Effector memory CD4-positive, alpha-beta T cell (primary cell): ENCODE results near the gene SMIM1.

Experiments
- DNase-seq, 3 donors: peaks; one replicate each; pipeline ENCODE4 v3.0.0-alpha.2; 2020
- H3K27ac ChIP-seq: 2 replicates; pipeline ENCODE4 v1.7.0; 2013; ENCODE audit warnings: mild to moderate bottlenecking, low read length, moderate library complexity; ENCODE audit not compliant: insufficient read depth, poor library complexity, severe bottlenecking
- H3K27me3 ChIP-seq: replicated peaks from 2 replicates; pipeline ENCODE4 v1.7.0; 2013; ENCODE audit warnings: mild to moderate bottlenecking, low read length; ENCODE audit not compliant: insufficient read depth, control insufficient read depth, poor library complexity, severe bottlenecking
- H3K36me3 ChIP-seq: 2 replicates; pipeline ENCODE4 v1.7.0; 2013; ENCODE audit warnings: mild to moderate bottlenecking, low read length, moderate library complexity; ENCODE audit not compliant: control insufficient read depth, insufficient read depth
- H3K4me1 ChIP-seq: 2 replicates; pipeline ENCODE4 v1.7.0; 2013; ENCODE audit warnings: low read length, mild to moderate bottlenecking; ENCODE audit not compliant: control insufficient read depth, insufficient read depth, poor library complexity, severe bottlenecking
- H3K4me3 ChIP-seq: 2 replicates; pipeline ENCODE4 v1.7.0; 2013; ENCODE audit warnings: low read length, low read depth, mild to moderate bottlenecking; ENCODE audit not compliant: insufficient read depth, poor library complexity, severe bottlenecking
- H3K9me3 ChIP-seq: 2 replicates; pipeline ENCODE4 v1.7.0; 2013; ENCODE audit warnings: mild to moderate bottlenecking, low read length, moderate library complexity; ENCODE audit not compliant: control insufficient read depth

SMIM1 gene

DNA sequence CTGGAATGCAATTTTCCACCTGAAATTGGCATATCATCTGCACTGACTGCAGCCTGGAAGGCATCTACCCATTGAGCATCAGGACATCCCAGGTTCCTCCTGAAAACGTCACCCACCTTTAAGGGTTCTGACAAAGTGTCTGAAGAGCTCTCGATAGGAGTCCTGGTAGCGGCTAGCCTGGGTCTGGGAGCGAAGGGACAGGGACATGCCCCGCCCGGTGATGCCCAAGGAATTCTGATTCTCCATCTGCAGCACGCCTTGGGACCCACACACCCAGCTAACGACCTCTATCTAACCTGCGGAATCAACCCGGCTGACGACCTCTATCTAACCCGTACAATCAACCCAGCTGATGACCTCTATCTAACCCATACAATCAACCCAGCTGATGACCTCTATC is 33.6 kb upstream of the SMIM1 start:
- DNase-seq: no peak
- H3K36me3 ChIP-seq: peaks cover 40% of the 10 kb centered on the region
- H3K4me3 ChIP-seq: no peak overlapping the region

DNA sequence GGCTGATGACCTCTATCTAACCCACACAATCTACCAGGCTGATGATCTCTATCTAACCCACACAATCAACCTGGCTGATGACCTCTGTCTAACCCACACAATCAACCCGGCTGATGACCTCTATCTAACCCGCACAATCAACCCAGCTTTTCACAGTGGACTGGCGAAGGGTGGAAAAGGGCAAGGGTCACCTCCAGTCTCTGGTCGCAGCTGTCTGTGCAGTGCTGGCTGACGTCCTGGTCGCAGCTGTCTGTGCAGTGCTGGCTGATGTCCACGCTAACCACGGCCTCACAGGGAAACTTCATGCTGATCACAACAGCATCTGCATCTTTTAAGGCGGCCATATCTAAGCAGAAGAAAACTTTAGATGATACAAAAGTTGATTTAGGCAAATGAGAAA is 32.5 kb upstream of the SMIM1 start:
- Histone ChIP-seq H3K9me3 (no peaks in the 10 kb centered on the region), H3K36me3 (peaks cover 40% of the 10 kb centered on the region), H3K27me3 (no peaks in the 10 kb centered on the region), H3K4me3 (no peak overlapping the region), H3K27ac (no peak overlapping the region), H3K4me1 (no peaks in the 10 kb centered on the region)
- DNase-seq: no peak

More for the DNA sequence above, 33.6 kb upstream of the SMIM1 start:
- no peak overlapping the region for H3K27ac ChIP-seq
- H3K27me3 ChIP-seq: no peaks in the 10 kb centered on the region
- H3K9me3 ChIP-seq: no peaks in the 10 kb centered on the region
- no peaks in the 10 kb centered on the region for H3K4me1 ChIP-seq

DNA sequence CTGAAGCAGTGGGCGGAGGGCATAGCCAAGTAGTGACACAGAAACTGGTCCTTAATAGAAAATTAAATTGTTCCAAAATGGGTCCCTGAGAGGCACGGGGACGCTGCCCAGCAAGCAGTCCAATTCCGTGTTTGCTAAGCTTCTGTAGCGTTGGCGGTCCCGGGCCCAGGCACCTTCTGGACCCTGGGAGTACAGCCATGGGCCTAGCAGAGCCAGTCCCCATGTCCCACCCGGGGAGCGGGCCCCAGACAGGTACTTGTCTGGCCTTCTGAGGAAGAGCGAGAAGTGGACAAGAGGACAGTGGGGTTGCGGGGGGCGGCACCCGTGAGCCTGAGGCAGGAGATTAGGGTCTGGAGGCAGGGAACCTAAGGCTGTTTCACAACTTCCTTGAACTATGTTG is 31.8 kb upstream of the SMIM1 start:
- Histone ChIP-seq H3K27ac (no peak overlapping the region), H3K4me1 (no peaks in the 10 kb centered on the region), H3K36me3 (peaks cover 40% of the 10 kb centered on the region), H3K27me3 (no peaks in the 10 kb centered on the region), H3K9me3 (no peaks in the 10 kb centered on the region), H3K4me3 (no peak overlapping the region)
- DNase-seq: no peak

DNA sequence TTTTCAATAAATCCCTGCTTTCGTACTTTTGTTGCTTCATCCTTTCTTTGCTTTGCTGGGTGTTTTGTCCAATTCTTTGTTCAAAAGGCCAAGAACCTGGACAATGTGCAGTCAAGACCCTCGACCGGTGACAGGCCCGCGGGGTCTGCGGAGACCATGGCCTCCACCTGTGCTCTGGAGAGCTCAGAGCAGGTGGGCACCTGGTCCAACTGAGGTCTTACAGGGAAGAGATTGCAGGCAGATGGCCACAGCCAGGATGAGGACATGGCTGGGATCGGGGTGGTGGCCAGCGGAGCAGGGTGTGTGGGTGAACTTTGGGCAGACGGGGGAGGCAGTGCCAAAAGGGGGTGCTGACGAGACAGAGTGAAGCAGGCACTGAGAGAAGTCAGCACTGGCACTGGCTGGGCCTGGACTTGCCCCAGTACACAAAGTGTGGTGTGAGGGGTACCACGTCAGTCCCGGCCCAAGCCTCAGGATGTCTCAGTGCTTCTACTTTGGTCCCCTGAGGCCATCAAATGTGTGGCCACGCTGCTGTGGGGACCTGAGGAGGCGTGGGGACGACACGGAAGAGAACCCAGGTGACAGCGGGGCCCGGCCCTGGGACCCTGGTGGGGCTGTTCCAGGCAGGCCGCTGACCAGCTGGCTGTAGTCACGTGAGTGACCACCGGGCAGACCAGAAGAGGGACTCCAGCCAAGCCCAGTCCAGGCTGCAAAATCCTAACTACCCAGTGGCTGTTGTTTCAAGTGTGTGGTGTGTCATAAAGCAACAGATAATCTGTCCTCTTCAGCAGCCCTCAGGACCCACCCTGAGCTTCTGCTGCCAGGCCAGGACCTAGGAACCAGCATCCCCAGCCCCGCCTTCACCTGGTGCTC is 30.7 kb upstream of the SMIM1 start:
- H3K4me1 ChIP-seq: peaks cover 5% of the 10 kb centered on the region
- no peak overlapping the region for H3K27ac ChIP-seq
- H3K36me3 ChIP-seq: peaks cover 31% of the 10 kb centered on the region
- no peak overlapping the region for H3K4me3 ChIP-seq
- no peak for DNase-seq
- H3K27me3 ChIP-seq: no peaks in the 10 kb centered on the region
- no peaks in the 10 kb centered on the region for H3K9me3 ChIP-seq

DNA sequence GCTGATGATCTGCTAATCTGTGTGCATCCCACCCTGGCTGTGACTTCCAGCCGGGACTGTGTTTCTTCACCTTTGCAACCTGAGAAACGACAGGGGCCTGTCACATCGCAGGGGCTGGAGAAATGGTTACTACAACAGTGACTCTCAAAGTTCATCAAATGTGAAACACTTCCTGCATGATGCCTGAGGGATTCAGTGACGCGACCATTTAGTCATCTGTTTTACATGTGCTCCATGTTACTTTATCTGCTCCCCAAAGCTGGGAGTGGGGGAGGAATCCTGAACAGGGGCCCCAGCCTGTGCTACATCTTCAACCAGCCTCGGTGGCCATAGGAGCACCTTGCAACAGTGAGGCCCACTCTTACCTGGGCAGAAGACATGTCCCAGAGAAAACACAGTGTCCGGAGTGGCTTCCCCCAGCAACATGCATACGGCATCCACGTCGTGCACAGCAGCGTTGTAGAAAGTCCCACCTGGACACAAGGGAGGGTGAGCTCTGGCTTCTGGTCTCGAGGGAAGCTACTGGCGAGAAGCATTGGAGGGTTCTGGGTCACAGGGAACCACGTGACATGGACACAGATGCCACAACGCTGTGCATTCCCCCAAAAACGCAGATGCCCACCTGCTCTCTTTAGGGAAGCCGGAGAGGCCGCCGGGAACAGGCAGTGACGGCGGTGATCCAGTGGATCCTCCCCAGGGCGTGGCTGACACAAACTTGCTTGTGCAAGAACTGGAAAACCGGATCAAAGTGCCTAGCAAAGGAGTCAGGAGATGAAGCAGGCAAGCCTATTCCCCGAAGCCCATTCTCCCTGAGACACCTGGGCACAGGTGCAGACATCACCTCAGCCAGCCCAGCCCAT is 29.9 kb upstream of the SMIM1 start:
- no peak for DNase-seq
- H3K36me3 ChIP-seq: peaks cover 26% of the 10 kb centered on the region

DNA sequence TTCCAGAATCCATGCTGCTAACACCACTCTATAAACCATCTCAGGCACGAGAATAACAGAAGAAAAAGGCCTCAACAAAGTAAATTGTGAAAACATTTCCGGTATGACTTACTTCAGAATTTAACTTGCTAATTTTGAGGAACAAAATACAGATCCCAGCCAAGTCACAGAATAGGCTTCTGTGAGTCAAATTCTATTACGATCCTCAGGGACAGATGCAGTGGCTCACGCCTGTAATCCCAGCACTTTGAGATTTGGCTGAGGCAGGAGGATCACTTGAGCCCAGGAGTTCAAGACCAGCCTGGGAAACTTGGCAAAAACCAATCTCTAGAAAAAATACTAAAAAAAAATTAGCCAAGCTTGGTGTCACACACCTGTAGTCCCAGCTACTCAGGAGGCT is 29.1 kb upstream of the SMIM1 start:
- H3K36me3 ChIP-seq: peaks cover 24% of the 10 kb centered on the region
- no peak overlapping the region for H3K4me3 ChIP-seq
- no peaks in the 10 kb centered on the region for H3K9me3 ChIP-seq
- H3K27me3 ChIP-seq: no peaks in the 10 kb centered on the region
- H3K27ac ChIP-seq: no peak overlapping the region
- peaks cover 13% of the 10 kb centered on the region for H3K4me1 ChIP-seq
- DNase-seq: no peak

More for the DNA sequence above, 29.9 kb upstream of the SMIM1 start:
- Histone ChIP-seq H3K27ac (no peak overlapping the region), H3K4me1 (peaks cover 9% of the 10 kb centered on the region), H3K4me3 (no peak overlapping the region), H3K9me3 (no peaks in the 10 kb centered on the region), H3K27me3 (no peaks in the 10 kb centered on the region)

DNA sequence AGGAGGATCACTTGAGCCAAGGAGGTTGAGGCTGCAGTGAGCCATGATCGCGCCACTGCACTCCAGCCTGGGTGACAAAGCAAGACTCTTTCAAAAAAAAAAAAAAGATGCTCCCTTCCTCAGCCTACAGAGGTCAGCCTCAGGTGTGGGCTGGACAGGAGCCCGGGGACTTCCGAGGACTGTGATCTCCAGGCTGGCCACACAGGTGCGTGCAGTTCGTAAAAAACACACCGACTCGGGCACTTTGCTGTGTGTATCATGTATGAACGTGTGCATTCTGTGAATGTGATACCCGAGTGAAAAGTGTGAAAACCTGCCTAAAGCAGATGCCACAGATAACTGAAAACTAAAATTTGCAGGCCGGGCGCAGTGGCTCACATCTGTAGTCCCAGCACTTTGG is 28.7 kb upstream of the SMIM1 start:
- DNase-seq: no peak
- no peak overlapping the region for H3K27ac ChIP-seq
- H3K4me1 ChIP-seq: peaks cover 13% of the 10 kb centered on the region
- H3K36me3 ChIP-seq: peaks cover 20% of the 10 kb centered on the region
- H3K27me3 ChIP-seq: no peaks in the 10 kb centered on the region
- H3K4me3 ChIP-seq: no peak overlapping the region
- no peaks in the 10 kb centered on the region for H3K9me3 ChIP-seq

DNA sequence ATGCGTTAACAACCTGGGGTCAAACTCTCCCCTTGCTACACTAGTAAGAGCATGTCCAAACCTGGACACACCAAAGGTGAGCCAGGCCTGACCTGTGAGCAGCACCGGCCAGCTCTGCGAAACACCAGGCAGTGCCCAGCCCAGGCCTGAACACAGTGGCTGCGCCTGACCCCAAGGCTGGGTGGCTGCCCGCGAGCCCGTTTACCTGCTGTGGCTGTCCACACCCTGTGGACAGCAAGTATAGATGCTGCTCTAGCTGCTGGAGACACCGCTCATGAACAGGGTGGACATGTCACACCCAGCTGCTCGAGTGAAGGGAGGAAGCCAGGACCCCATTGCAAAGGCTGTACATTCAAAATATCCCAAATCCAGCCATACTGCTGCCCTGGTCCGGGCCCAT is 27.9 kb upstream of the SMIM1 start:
- Histone ChIP-seq H3K4me1 (peaks cover 13% of the 10 kb centered on the region), H3K4me3 (no peak overlapping the region), H3K9me3 (no peaks in the 10 kb centered on the region), H3K36me3 (peaks cover 15% of the 10 kb centered on the region), H3K27me3 (no peaks in the 10 kb centered on the region), H3K27ac (no peak overlapping the region)
- DNase-seq: no peak

DNA sequence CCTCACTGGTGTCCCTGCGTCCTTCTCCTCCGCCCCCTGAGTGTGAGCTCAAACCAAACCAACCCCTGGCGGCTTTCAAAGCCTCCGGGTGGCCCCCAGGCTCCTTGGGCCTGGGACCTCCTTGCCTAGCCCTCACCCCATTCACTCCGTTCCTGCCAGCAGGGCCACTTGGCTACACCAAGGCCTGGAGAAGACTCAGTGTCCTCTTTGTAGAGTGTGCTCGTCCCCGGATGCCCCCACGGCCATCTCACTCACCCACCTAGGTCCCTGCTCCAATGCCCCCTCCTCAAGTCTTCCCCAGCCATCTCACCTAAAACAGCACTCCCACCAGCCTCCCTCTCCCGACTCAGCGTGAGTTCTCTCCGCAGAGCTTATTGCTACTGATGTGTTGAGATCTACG is 27.5 kb upstream of the SMIM1 start:
- H3K4me1 ChIP-seq: peaks cover 13% of the 10 kb centered on the region
- no peak overlapping the region for H3K27ac ChIP-seq
- H3K36me3 ChIP-seq: peaks cover 15% of the 10 kb centered on the region
- no peak overlapping the region for H3K4me3 ChIP-seq
- H3K9me3 ChIP-seq: no peaks in the 10 kb centered on the region
- no peaks in the 10 kb centered on the region for H3K27me3 ChIP-seq
- no peak for DNase-seq
